Measurements from ENCODE around the gene SPTBN4.

GRCh38 chr19:40524655-40525054 lies 57.9 kb downstream of the SPTBN4 start:
- TF ChIP-seq POLR2AphosphoS5 (IDR thresholded peaks at IDR 0.05; ENCODE audit: low read depth, low read length) (no peak), POLR2A (IDR thresholded peaks at IDR 0.05; ENCODE audit: low read depth, low read length) (no peak), TAF1 (IDR thresholded peaks at IDR 0.05; ENCODE audit: borderline replicate concordance, low read depth, low read length) (no peak)
